Neural cell (in vitro differentiated cells): ENCODE data around the gene EPHA8. TPM values are rescaled to one million over a fixed set of nuclear protein-coding genes. Genes with fewer than 3 reads are reported as not detected.

Experiments
- H2AFZ ChIP-seq: fragments of 200-600, 300-800 bp; sonication (generic), shearing (Covaris generic); 2 replicates; pipeline ENCODE4 v1.6.0; 2014; ENCODE audit warnings: low read depth, mild to moderate bottlenecking, antibody characterized with exemption, low read length, moderate library complexity
- H3F3A ChIP-seq: fragments of 200-600 bp; shearing (Covaris generic); 2 replicates; pipeline ENCODE4 v1.6.1; 2016; ENCODE audit warnings: mild to moderate bottlenecking, moderate library complexity, mixed read lengths, antibody characterized with exemption, low read length; ENCODE audit not compliant: insufficient read depth, poor library complexity, severe bottlenecking
- H3K27ac ChIP-seq: fragments of 200-600, 300-800 bp; sonication (generic), shearing (Covaris generic); 2 replicates; pipeline ENCODE4 v1.5.1; 2014; ENCODE audit warnings: mild to moderate bottlenecking, low read length, moderate library complexity
- H3K27me3 ChIP-seq: fragments of 300-800, 200-600 bp; sonication (generic), shearing (Covaris generic); 2 replicates; pipeline ENCODE4 v1.6.0; 2014; ENCODE audit warnings: mild to moderate bottlenecking, low read depth, low read length, moderate library complexity; ENCODE audit not compliant: insufficient read depth
- H3K36me3 ChIP-seq: fragments of 300-800, 200-600 bp; sonication (generic), shearing (Covaris generic); 2 replicates; pipeline ENCODE4 v1.5.1; 2014; ENCODE audit warnings: mild to moderate bottlenecking, antibody characterized with exemption, low read length, moderate library complexity; ENCODE audit not compliant: insufficient read depth
- H3K4me2 ChIP-seq: fragments of 300-800, 200-600 bp; sonication (generic), shearing (Covaris generic); 2 replicates; pipeline ENCODE4 v1.6.0; 2014; ENCODE audit warnings: mild to moderate bottlenecking, low read length
- H3K4me3 ChIP-seq: fragments of 300-800, 200-600 bp; sonication (generic), shearing (Covaris generic); 2 replicates; pipeline ENCODE4 v1.5.1; 2014; ENCODE audit warnings: mild to moderate bottlenecking, low read length, moderate library complexity
- H3K79me2 ChIP-seq: fragments of 200-600 bp; shearing (Covaris generic); replicated peaks from 2 replicates; pipeline ENCODE4 v1.6.0; 2014; ENCODE audit warnings: mild to moderate bottlenecking, low read length, moderate library complexity; ENCODE audit not compliant: insufficient read depth
- H3K9ac ChIP-seq: fragments of 300-800, 200-600 bp; sonication (generic), shearing (Covaris generic); 2 replicates; pipeline ENCODE4 v1.6.1; 2016; ENCODE audit warnings: mild to moderate bottlenecking, low read length, mixed read lengths
- H3K9me2 ChIP-seq: fragments of 200-600 bp; shearing (Covaris generic); 2 replicates; pipeline ENCODE4 v1.6.1; 2016; ENCODE audit warnings: mild to moderate bottlenecking, low read length, mixed read lengths; ENCODE audit not compliant: insufficient read depth
- H3K9me3 ChIP-seq: fragments of 200-600, 300-800 bp; sonication (generic), shearing (Covaris generic); 2 replicates; pipeline ENCODE4 v1.6.1; 2016; ENCODE audit warnings: mild to moderate bottlenecking, mixed run types, low read length, moderate library complexity, mixed read lengths
- H4K20me1 ChIP-seq: fragments of 200-600 bp; shearing (Covaris generic); 2 replicates; pipeline ENCODE4 v1.6.1; 2016; ENCODE audit warnings: mild to moderate bottlenecking, mixed run types; ENCODE audit not compliant: insufficient read depth
- EP300 ChIP-seq: fragments of 450-650 bp; conservative IDR thresholded peaks from 2 replicates; pipeline ENCODE4 v1.6.1; 2014; ENCODE audit warnings: antibody characterized with exemption, mild to moderate bottlenecking, moderate library complexity; ENCODE audit not compliant: poor library complexity, severe bottlenecking
- EZH2 ChIP-seq: fragments of 200-600, 300-800 bp; shearing (Covaris generic), sonication (generic); IDR thresholded peaks from 2 replicates; pipeline ENCODE4 v1.6.1; 2014; ENCODE audit warnings: antibody characterized with exemption, low read length, borderline replicate concordance, mild to moderate bottlenecking; ENCODE audit not compliant: insufficient read depth, poor library complexity, severe bottlenecking
- MXI1 ChIP-seq: fragments of 450-650 bp; conservative IDR thresholded peaks from 2 replicates; pipeline ENCODE4 v1.6.1; 2014; ENCODE audit warnings: antibody characterized with exemption, mild to moderate bottlenecking; ENCODE audit not compliant: poor library complexity, severe bottlenecking
- POLR2AphosphoS5 ChIP-seq: IDR thresholded peaks from 2 replicates; pipeline ENCODE4 v1.6.1; 2012
- RAD21 ChIP-seq: fragments of 450-650 bp; conservative IDR thresholded peaks from 2 replicates; pipeline ENCODE4 v1.6.1; 2014; ENCODE audit warnings: antibody characterized with exemption, mild to moderate bottlenecking, moderate library complexity
- SMC3 ChIP-seq: fragments of 450-650 bp; conservative IDR thresholded peaks from 2 replicates; pipeline ENCODE4 v1.6.1; 2014; ENCODE audit warnings: antibody characterized with exemption, mild to moderate bottlenecking, moderate library complexity; ENCODE audit not compliant: poor library complexity
- TAF1 ChIP-seq: IDR thresholded peaks from 2 replicates; pipeline ENCODE4 v1.6.1; 2012; ENCODE audit warnings: low read depth
- polyA plus RNA-seq: library from polyadenylated mRNA; depleted of rRNA; stranded (reverse); fragments of >200 nt; gene quantifications from 2 replicates; pipeline ENCODE4 v1.2.3, GENCODE V29; 2014
- TF ChIP-seq, protein P1 (sequence below): fragments of 450-650 bp; IDR thresholded peaks from 2 replicates; pipeline ENCODE4 v1.5.1; 2014; ENCODE audit warnings: antibody characterized with exemption, mild to moderate bottlenecking, moderate library complexity; ENCODE audit not compliant: poor library complexity, severe bottlenecking
- TF ChIP-seq, protein P2 (sequence below): IDR thresholded peaks from 2 replicates; pipeline ENCODE4 v1.6.1; 2012; ENCODE audit warnings: borderline replicate concordance

EPHA8 gene
- polyA plus RNA-seq, 1 donor from 2014 or later: 4.7 TPM

- Histone ChIP-seq H3K9ac (no peak overlapping the region), H3K4me2 (no peak overlapping the region), H3K27ac (no peak overlapping the region), H3K9me2 (no peaks in the 10 kb centered on the region), H4K20me1 (no peaks in the 10 kb centered on the region), H3K9me3 (no peaks in the 10 kb centered on the region), H3K27me3 (no peaks in the 10 kb centered on the region), H3K4me3 (no peak overlapping the region), H2AFZ (no peak overlapping the region), H3K36me3 (no peaks in the 10 kb centered on the region), H3K79me2 (no peaks in the 10 kb centered on the region), H3F3A (no peaks in the 10 kb centered on the region)
- TF ChIP-seq TAF1: no peak
- no peak for TF ChIP-seq EP300
Observed at GRCh38 chr1:22530715-22531114, 32.6 kb upstream of the EPHA8 start.

- no peaks in the 10 kb centered on the region for H3F3A ChIP-seq
- no peak overlapping the region for H3K4me3 ChIP-seq
- no peaks in the 10 kb centered on the region for H3K9me3 ChIP-seq
- no peaks in the 10 kb centered on the region for H3K79me2 ChIP-seq
- H3K36me3 ChIP-seq: no peaks in the 10 kb centered on the region
- TF ChIP-seq TAF1 (no peak), RAD21 (no peak), SMC3 (no peak), POLR2AphosphoS5 (no peak), MXI1 (no peak), EZH2 (no peak), EP300 (no peak)
- TF ChIP-seq, protein P1, sequence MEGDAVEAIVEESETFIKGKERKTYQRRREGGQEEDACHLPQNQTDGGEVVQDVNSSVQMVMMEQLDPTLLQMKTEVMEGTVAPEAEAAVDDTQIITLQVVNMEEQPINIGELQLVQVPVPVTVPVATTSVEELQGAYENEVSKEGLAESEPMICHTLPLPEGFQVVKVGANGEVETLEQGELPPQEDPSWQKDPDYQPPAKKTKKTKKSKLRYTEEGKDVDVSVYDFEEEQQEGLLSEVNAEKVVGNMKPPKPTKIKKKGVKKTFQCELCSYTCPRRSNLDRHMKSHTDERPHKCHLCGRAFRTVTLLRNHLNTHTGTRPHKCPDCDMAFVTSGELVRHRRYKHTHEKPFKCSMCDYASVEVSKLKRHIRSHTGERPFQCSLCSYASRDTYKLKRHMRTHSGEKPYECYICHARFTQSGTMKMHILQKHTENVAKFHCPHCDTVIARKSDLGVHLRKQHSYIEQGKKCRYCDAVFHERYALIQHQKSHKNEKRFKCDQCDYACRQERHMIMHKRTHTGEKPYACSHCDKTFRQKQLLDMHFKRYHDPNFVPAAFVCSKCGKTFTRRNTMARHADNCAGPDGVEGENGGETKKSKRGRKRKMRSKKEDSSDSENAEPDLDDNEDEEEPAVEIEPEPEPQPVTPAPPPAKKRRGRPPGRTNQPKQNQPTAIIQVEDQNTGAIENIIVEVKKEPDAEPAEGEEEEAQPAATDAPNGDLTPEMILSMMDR: no peak
- TF ChIP-seq, protein P2, sequence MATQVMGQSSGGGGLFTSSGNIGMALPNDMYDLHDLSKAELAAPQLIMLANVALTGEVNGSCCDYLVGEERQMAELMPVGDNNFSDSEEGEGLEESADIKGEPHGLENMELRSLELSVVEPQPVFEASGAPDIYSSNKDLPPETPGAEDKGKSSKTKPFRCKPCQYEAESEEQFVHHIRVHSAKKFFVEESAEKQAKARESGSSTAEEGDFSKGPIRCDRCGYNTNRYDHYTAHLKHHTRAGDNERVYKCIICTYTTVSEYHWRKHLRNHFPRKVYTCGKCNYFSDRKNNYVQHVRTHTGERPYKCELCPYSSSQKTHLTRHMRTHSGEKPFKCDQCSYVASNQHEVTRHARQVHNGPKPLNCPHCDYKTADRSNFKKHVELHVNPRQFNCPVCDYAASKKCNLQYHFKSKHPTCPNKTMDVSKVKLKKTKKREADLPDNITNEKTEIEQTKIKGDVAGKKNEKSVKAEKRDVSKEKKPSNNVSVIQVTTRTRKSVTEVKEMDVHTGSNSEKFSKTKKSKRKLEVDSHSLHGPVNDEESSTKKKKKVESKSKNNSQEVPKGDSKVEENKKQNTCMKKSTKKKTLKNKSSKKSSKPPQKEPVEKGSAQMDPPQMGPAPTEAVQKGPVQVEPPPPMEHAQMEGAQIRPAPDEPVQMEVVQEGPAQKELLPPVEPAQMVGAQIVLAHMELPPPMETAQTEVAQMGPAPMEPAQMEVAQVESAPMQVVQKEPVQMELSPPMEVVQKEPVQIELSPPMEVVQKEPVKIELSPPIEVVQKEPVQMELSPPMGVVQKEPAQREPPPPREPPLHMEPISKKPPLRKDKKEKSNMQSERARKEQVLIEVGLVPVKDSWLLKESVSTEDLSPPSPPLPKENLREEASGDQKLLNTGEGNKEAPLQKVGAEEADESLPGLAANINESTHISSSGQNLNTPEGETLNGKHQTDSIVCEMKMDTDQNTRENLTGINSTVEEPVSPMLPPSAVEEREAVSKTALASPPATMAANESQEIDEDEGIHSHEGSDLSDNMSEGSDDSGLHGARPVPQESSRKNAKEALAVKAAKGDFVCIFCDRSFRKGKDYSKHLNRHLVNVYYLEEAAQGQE: no peak
- no peaks in the 10 kb centered on the region for H3K27me3 ChIP-seq
- no peaks in the 10 kb centered on the region for H4K20me1 ChIP-seq
- no peak overlapping the region for H3K27ac ChIP-seq
- no peak overlapping the region for H3K9ac ChIP-seq
- no peak overlapping the region for H3K4me2 ChIP-seq
- no peaks in the 10 kb centered on the region for H3K9me2 ChIP-seq
- no peak overlapping the region for H2AFZ ChIP-seq
Observed at GRCh38 chr1:22531251-22531650, 32.0 kb upstream of the EPHA8 start.
